ENCODE results near the gene PKD2L1. TPM values are rescaled to one million over a fixed set of nuclear protein-coding genes. Genes with fewer than 3 reads are reported as not detected.
A peak's percentile ranks its signal among the peaks of the same experiment; 100 is the strongest.

PKD2L1 gene
- total and polyA plus RNA-seq, 7 donors, result 0.31 to 4.2 (median 0.60) TPM; not detected in 4

GRCh38 chr10:100373298-100374199 lies 43.5 kb upstream of the PKD2L1 start:
- TF ChIP-seq CTCF (IDR thresholded peaks at IDR 0.05) (no peak), POLR2AphosphoS5 (IDR thresholded peaks at IDR 0.05) (peak; percentile 69 to 87 (median 80)), POLR2A (IDR thresholded peaks at IDR 0.05) (peak in 1 of 2 donors; percentile 36), EP300 (IDR thresholded peaks at IDR 0.05) (peak in 1 of 4 donors; percentile 19)
- H3K4me3 ChIP-seq, result peak overlapping the region; percentile 41 to 80 (median 60)
- no peaks in the 10 kb centered on the region for H3K9me3 ChIP-seq
- H3K36me3 ChIP-seq, result no peaks in the 10 kb centered on the region
- peak; percentile 99 for DNase-seq
- H3K27ac ChIP-seq, result peak overlapping the region; percentile 90 to 99 (median 96)
- no peaks in the 10 kb centered on the region for H3K27me3 ChIP-seq
- WGBS, 2 donors, result 0% methylated on average over 45 of the region's 45 CpGs
- intact Hi-C loops (cut with DNase I), result loop anchor here (5.0 kb wide), 2 partner anchors 36 to 86 kb away; partner anchors contain the start of gene BLOC1S2
- peaks cover 0 to 31% (median 28%) of the 10 kb centered on the region in 4 donors for H3K4me1 ChIP-seq

- DNase-seq, result no peak
- Histone ChIP-seq H3K27me3 (no peaks in the 10 kb centered on the region), H3K9me3 (no peaks in the 10 kb centered on the region), H3K27ac (peak overlapping the region; percentile 90 to 99 (median 96)), H3K4me1 (peaks cover 0 to 31% (median 28%) of the 10 kb centered on the region in 4 donors), H3K4me3 (peak overlapping the region; percentile 41 to 80 (median 60)), H3K36me3 (no peaks in the 10 kb centered on the region)
- WGBS, 2 donors, result 12 to 27% methylated on average over 16 of the region's 16 CpGs
- TF ChIP-seq EP300 (IDR thresholded peaks at IDR 0.05) (no peak), CTCF (IDR thresholded peaks at IDR 0.05) (no peak), POLR2A (IDR thresholded peaks at IDR 0.05) (no peak), POLR2AphosphoS5 (IDR thresholded peaks at IDR 0.05) (no peak)
- intact Hi-C loops (cut with DNase I), result loop anchor here (5.0 kb wide), 2 partner anchors 35 to 85 kb away; partner anchors contain the start of gene BLOC1S2
These were observed 42.6 kb upstream of the PKD2L1 start for GRCh38 chr10:100372415-100373297.

- Histone ChIP-seq H3K27me3 (no peaks in the 10 kb centered on the region), H3K36me3 (no peaks in the 10 kb centered on the region), H3K4me3 (no peak overlapping the region), H3K9me3 (no peaks in the 10 kb centered on the region), H3K4me1 (peaks cover 0 to 31% (median 28%) of the 10 kb centered on the region in 4 donors), H3K27ac (peak overlapping the region; percentile 66 to 97 (median 80))
- TF ChIP-seq POLR2A (IDR thresholded peaks at IDR 0.05) (no peak), POLR2AphosphoS5 (IDR thresholded peaks at IDR 0.05) (no peak), EP300 (IDR thresholded peaks at IDR 0.05) (no peak), CTCF (IDR thresholded peaks at IDR 0.05) (no peak)
- intact Hi-C loops (cut with DNase I), result loop anchor here (5.0 kb wide), 2 partner anchors 34 to 84 kb away; partner anchors contain the start of gene BLOC1S2
- WGBS, 2 donors, result 40 to 67% methylated on average over 10 of the region's 10 CpGs
- DNase-seq, result no peak
These were observed 41.5 kb upstream of the PKD2L1 start for GRCh38 chr10:100371482-100372027.

GRCh38 chr10:100370714-100371481 lies 40.9 kb upstream of the PKD2L1 start:
- 5 to 22% methylated on average over 12 of the region's 12 CpGs for WGBS, 2 donors
- H3K9me3 ChIP-seq, result no peaks in the 10 kb centered on the region
- H3K4me3 ChIP-seq, result no peak overlapping the region
- H3K27ac ChIP-seq, result peak overlapping the region; percentile 66 to 97 (median 80)
- TF ChIP-seq CTCF (IDR thresholded peaks at IDR 0.05) (no peak), POLR2AphosphoS5 (IDR thresholded peaks at IDR 0.05) (peak in 3 of 4 donors; percentile 50 to 53 (median 52)), POLR2A (IDR thresholded peaks at IDR 0.05) (peak in 1 of 2 donors; percentile 47)
- intact Hi-C loops (cut with DNase I), result loop anchor here (5.0 kb wide), 2 partner anchors 34 to 84 kb away; partner anchors contain the start of gene BLOC1S2
- H3K4me1 ChIP-seq, result peaks cover 0 to 31% (median 28%) of the 10 kb centered on the region in 4 donors
- H3K27me3 ChIP-seq, result no peaks in the 10 kb centered on the region
- H3K36me3 ChIP-seq, result no peaks in the 10 kb centered on the region
- peak; percentile 85 for DNase-seq

Measured in sigmoid colon (tissue), 7 donors.